Liver (tissue), 9 donors: Measurements from ENCODE around the gene LGALS16. TPM values are rescaled to one million over a fixed set of nuclear protein-coding genes. Genes with fewer than 3 reads are reported as not detected.

ENCODE experiments used
- DNase-seq: peaks from one replicate; pipeline ENCODE4 v3.0.0-alpha.2; 2017; ENCODE audit warnings: low spot score
- H3K27ac ChIP-seq, 2 donors: one replicate each; pipeline ENCODE4 v1.7.0; 2013; ENCODE audit warnings: inconsistent platforms in 2 of 2, low read length in 2 of 2, control low read depth in 1 of 2, low read depth in 1 of 2, mild to moderate bottlenecking in 1 of 2
- H3K27me3 ChIP-seq, 4 donors: one replicate each; pipeline versions ENCODE4 v1.6.1 to v1.7.0; 2013; ENCODE audit warnings: low read length in 3 of 4, inconsistent platforms in 1 of 4, mild to moderate bottlenecking in 1 of 4, moderate library complexity in 1 of 4; ENCODE audit not compliant: control insufficient read depth in 4 of 4, insufficient read depth in 4 of 4
- H3K36me3 ChIP-seq, 4 donors: one replicate each; pipeline versions ENCODE4 v1.6.1 to v1.7.0; 2013; ENCODE audit warnings: low read length in 3 of 4, mild to moderate bottlenecking in 3 of 4, low read depth in 1 of 4, moderate library complexity in 1 of 4; ENCODE audit not compliant: control insufficient read depth in 4 of 4, insufficient read depth in 3 of 4
- H3K4me1 ChIP-seq, 4 donors: one replicate each; pipeline versions ENCODE4 v1.6.1 to v1.7.0; 2013; ENCODE audit warnings: low read length in 3 of 4, mild to moderate bottlenecking in 3 of 4, moderate library complexity in 1 of 4; ENCODE audit not compliant: control insufficient read depth in 4 of 4, insufficient read depth in 4 of 4
- H3K4me3 ChIP-seq, 3 donors: one replicate each; pipeline versions ENCODE4 v1.6.1 to v1.7.0; 2013; ENCODE audit warnings: low read length in 3 of 3, control low read depth in 1 of 3, low read depth in 1 of 3, mild to moderate bottlenecking in 1 of 3
- H3K9ac ChIP-seq, 2 donors: one replicate each; pipeline ENCODE4 v1.7.0; 2013; ENCODE audit warnings: low read length in 2 of 2, mild to moderate bottlenecking in 2 of 2, moderate library complexity in 2 of 2, control low read depth in 1 of 2, low read depth in 1 of 2
- H3K9me3 ChIP-seq, 4 donors: one replicate each; pipeline versions ENCODE4 v1.6.1 to v1.7.0; 2013; ENCODE audit warnings: low read length in 3 of 4; ENCODE audit not compliant: control insufficient read depth in 4 of 4
- EGR1 ChIP-seq, 2 donors: IDR thresholded peaks; 2 replicates each; pipeline ENCODE4 v1.6.1; 2016 to 2018; ENCODE audit warnings: antibody characterized with exemption in 2 of 2, low read depth in 2 of 2
- FOXA1 ChIP-seq: IDR thresholded peaks from 2 replicates; pipeline ENCODE4 v1.6.1; 2016; ENCODE audit warnings: antibody characterized with exemption
- FOXA2 ChIP-seq: IDR thresholded peaks from 2 replicates; pipeline ENCODE4 v1.6.1; 2016; ENCODE audit warnings: antibody characterized with exemption
- GABPA ChIP-seq, 2 donors: IDR thresholded peaks in 1 of 2; conservative IDR thresholded peaks in 1 of 2; 2 replicates each; pipeline ENCODE4 v1.6.1; 2016; ENCODE audit warnings: antibody characterized with exemption in 2 of 2, mild to moderate bottlenecking in 1 of 2, moderate library complexity in 1 of 2
- HNF4A ChIP-seq, 2 donors: conservative IDR thresholded peaks; 2 replicates each; pipeline ENCODE4 v1.6.1; 2016; ENCODE audit warnings: antibody characterized with exemption in 2 of 2, mild to moderate bottlenecking in 2 of 2
- HNF4G ChIP-seq: IDR thresholded peaks from 2 replicates; pipeline ENCODE4 v1.6.1; 2016; ENCODE audit warnings: antibody characterized with exemption
- JUND ChIP-seq, 2 donors: IDR thresholded peaks; 2 replicates each; pipeline ENCODE4 v1.6.1; 2016; ENCODE audit warnings: antibody characterized with exemption in 2 of 2
- NR2F2 ChIP-seq: IDR thresholded peaks from 2 replicates; pipeline ENCODE4 v1.6.1; 2016; ENCODE audit warnings: antibody characterized with exemption
- RAD21 ChIP-seq, 2 donors: IDR thresholded peaks; 2 replicates each; pipeline ENCODE4 v1.6.1; 2016; ENCODE audit warnings: antibody characterized with exemption in 2 of 2, mild to moderate bottlenecking in 2 of 2
- RXRA ChIP-seq, 2 donors: IDR thresholded peaks; 2 replicates each; pipeline ENCODE4 v1.6.1; 2017 to 2018; ENCODE audit warnings: antibody characterized with exemption in 2 of 2, mild to moderate bottlenecking in 1 of 2
- SP1 ChIP-seq: IDR thresholded peaks from 2 replicates; pipeline ENCODE4 v1.6.1; 2018; ENCODE audit warnings: antibody characterized with exemption, mild to moderate bottlenecking
- TAF1 ChIP-seq: conservative IDR thresholded peaks from 2 replicates; pipeline ENCODE4 v1.6.1; 2016; ENCODE audit warnings: antibody characterized with exemption, mild to moderate bottlenecking
- YY1 ChIP-seq: IDR thresholded peaks from 2 replicates; pipeline ENCODE4 v1.6.1; 2016; ENCODE audit warnings: antibody characterized with exemption, mild to moderate bottlenecking
- WGBS: extraction: QIAGEN DNeasy Blood & Tissue Kit; methylation state at CpG from one replicate; pipeline ENCODE4 v1.1.7; 2013; 5-methylcytosine and 5-hydroxymethylcytosine counted together
- polyA plus RNA-seq, 2 donors: library from polyadenylated mRNA; stranded (reverse) in 1 of 2; unstranded in 1 of 2; fragments of 200-250 nt in 1 of 2; fragments of >200 nt in 1 of 2; fragmentation: Nextera tagmentation in 1 of 2; extraction: Ambion mirVana in 1 of 2; gene quantifications; one replicate each; pipeline versions ENCODE4 v1.2.1 to v1.2.3, GENCODE V29; 2013 to 2015
- total RNA-seq, 2 donors: library from RNA; depleted of rRNA; stranded (reverse); fragments of >200 nt; gene quantifications; one replicate each; pipeline ENCODE4 v1.2.3, GENCODE V29; 2014
- TF ChIP-seq, protein P1 (sequence below): fragments of 150-350 bp; IDR thresholded peaks from 2 replicates; pipeline ENCODE4 v1.5.1; 2017; ENCODE audit warnings: improper control_type of control experiment, low read depth, low read length; ENCODE audit not compliant: missing input control
- TF ChIP-seq, protein P2 (sequence below): IDR thresholded peaks from 2 replicates; pipeline ENCODE4 v1.6.1; 2016; ENCODE audit warnings: antibody characterized with exemption
- TF ChIP-seq, protein P3 (sequence below): IDR thresholded peaks from 2 replicates; pipeline ENCODE4 v1.6.1; 2016; ENCODE audit warnings: antibody characterized with exemption
- TF ChIP-seq, protein P4 (sequence below): IDR thresholded peaks from 2 replicates; pipeline ENCODE4 v1.6.1; 2016; ENCODE audit warnings: antibody characterized with exemption, mild to moderate bottlenecking
- TF ChIP-seq, protein P5 (sequence below): IDR thresholded peaks from 2 replicates; pipeline ENCODE4 v1.6.1; 2016; ENCODE audit warnings: antibody characterized with exemption
- donor health status: healthy.
- donor health status: healthy.
- donor health status: healthy.
- donor health status: healthy.
- donor health status: healthy.

LGALS16 gene
- total and polyA plus RNA-seq, 4 donors, result not detected

DNA sequence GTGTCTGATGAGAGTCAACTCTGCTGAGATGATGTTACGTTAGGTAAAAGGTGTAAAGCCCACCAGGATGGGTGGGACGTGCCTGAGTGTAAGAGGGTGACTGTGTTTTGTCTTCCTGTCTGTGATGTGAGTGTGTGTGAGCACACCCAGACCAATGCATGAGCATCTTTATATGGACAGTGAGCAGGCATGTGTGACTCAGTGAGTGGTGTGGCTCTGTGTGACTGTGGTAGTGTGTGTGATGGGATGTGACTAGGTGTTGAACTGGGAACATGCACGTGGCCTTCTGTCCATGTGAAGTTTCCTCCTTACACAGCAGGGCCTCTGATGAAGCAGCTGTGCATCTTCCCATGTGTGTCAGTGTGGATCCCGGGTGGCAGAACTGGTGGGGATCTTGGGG lies 17.8 kb upstream of the LGALS16 start:
- Histone ChIP-seq H3K4me1 (no peaks in the 10 kb centered on the region), H3K9ac (no peak overlapping the region), H3K4me3 (no peak overlapping the region), H3K27ac (no peak overlapping the region), H3K9me3 (peaks cover 0 to 4% (median 0%) of the 10 kb centered on the region in 4 donors), H3K27me3 (peaks cover 0 to 5% (median 3%) of the 10 kb centered on the region in 4 donors), H3K36me3 (no peaks in the 10 kb centered on the region)
- TF ChIP-seq RXRA (IDR thresholded peaks at IDR 0.05) (no peak), HNF4G (no peak), SP1 (no peak), GABPA (IDR thresholded peaks at IDR 0.05 in 1 of 2, conservative IDR thresholded peaks at IDR 0.05 in 1 of 2) (no peak), JUND (IDR thresholded peaks at IDR 0.05) (no peak), FOXA2 (no peak), TAF1 (no peak), NR2F2 (no peak), HNF4A (conservative IDR thresholded peaks at IDR 0.05) (no peak), FOXA1 (no peak)
- TF ChIP-seq, protein P1, sequence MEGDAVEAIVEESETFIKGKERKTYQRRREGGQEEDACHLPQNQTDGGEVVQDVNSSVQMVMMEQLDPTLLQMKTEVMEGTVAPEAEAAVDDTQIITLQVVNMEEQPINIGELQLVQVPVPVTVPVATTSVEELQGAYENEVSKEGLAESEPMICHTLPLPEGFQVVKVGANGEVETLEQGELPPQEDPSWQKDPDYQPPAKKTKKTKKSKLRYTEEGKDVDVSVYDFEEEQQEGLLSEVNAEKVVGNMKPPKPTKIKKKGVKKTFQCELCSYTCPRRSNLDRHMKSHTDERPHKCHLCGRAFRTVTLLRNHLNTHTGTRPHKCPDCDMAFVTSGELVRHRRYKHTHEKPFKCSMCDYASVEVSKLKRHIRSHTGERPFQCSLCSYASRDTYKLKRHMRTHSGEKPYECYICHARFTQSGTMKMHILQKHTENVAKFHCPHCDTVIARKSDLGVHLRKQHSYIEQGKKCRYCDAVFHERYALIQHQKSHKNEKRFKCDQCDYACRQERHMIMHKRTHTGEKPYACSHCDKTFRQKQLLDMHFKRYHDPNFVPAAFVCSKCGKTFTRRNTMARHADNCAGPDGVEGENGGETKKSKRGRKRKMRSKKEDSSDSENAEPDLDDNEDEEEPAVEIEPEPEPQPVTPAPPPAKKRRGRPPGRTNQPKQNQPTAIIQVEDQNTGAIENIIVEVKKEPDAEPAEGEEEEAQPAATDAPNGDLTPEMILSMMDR, result no peak
- TF ChIP-seq, protein P2, sequence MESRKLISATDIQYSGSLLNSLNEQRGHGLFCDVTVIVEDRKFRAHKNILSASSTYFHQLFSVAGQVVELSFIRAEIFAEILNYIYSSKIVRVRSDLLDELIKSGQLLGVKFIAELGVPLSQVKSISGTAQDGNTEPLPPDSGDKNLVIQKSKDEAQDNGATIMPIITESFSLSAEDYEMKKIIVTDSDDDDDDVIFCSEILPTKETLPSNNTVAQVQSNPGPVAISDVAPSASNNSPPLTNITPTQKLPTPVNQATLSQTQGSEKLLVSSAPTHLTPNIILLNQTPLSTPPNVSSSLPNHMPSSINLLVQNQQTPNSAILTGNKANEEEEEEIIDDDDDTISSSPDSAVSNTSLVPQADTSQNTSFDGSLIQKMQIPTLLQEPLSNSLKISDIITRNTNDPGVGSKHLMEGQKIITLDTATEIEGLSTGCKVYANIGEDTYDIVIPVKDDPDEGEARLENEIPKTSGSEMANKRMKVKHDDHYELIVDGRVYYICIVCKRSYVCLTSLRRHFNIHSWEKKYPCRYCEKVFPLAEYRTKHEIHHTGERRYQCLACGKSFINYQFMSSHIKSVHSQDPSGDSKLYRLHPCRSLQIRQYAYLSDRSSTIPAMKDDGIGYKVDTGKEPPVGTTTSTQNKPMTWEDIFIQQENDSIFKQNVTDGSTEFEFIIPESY, result no peak
- TF ChIP-seq, protein P3, sequence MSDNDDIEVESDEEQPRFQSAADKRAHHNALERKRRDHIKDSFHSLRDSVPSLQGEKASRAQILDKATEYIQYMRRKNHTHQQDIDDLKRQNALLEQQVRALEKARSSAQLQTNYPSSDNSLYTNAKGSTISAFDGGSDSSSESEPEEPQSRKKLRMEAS, result no peak
- DNase-seq, result no peak
- 47% methylated on average over 4 of the region's 4 CpGs for WGBS

DNA sequence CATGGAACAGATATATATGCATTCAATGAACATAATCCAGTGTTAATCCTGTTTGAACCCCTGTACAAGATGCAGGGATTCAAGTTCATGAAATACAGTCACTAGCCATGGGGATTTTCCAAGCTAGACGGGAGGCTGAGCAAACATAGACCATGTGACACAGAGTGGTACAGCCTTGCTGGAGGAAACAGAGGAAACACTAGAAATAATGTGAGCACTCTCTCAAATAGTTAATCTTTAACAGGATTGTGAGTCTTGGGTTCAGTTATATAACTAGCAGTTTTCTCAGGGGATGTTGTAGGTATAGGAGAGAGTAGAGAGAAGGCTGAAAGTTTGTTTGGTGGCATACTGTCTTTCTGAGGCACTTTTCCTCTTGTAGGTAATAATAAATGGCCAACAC lies 13.9 kb upstream of the LGALS16 start:
- DNase-seq, result no peak
- H3K27me3 ChIP-seq, result peaks cover 0 to 4% (median 3%) of the 10 kb centered on the region in 4 donors
- H3K4me3 ChIP-seq, result no peak overlapping the region
- H3K4me1 ChIP-seq, result no peaks in the 10 kb centered on the region
- H3K9ac ChIP-seq, result no peak overlapping the region
- H3K9me3 ChIP-seq, result peaks cover 0 to 4% (median 0%) of the 10 kb centered on the region in 4 donors
- TF ChIP-seq FOXA1 (no peak), YY1 (no peak), GABPA (IDR thresholded peaks at IDR 0.05 in 1 of 2, conservative IDR thresholded peaks at IDR 0.05 in 1 of 2) (no peak), TAF1 (no peak), SP1 (no peak), EGR1 (IDR thresholded peaks at IDR 0.05; ENCODE audit: low read depth in 2 of 2) (no peak), FOXA2 (no peak), RAD21 (IDR thresholded peaks at IDR 0.05) (no peak), RXRA (IDR thresholded peaks at IDR 0.05) (no peak), HNF4G (no peak), NR2F2 (no peak), JUND (IDR thresholded peaks at IDR 0.05) (no peak)
- TF ChIP-seq, protein P1, result no peak
- TF ChIP-seq, protein P4, sequence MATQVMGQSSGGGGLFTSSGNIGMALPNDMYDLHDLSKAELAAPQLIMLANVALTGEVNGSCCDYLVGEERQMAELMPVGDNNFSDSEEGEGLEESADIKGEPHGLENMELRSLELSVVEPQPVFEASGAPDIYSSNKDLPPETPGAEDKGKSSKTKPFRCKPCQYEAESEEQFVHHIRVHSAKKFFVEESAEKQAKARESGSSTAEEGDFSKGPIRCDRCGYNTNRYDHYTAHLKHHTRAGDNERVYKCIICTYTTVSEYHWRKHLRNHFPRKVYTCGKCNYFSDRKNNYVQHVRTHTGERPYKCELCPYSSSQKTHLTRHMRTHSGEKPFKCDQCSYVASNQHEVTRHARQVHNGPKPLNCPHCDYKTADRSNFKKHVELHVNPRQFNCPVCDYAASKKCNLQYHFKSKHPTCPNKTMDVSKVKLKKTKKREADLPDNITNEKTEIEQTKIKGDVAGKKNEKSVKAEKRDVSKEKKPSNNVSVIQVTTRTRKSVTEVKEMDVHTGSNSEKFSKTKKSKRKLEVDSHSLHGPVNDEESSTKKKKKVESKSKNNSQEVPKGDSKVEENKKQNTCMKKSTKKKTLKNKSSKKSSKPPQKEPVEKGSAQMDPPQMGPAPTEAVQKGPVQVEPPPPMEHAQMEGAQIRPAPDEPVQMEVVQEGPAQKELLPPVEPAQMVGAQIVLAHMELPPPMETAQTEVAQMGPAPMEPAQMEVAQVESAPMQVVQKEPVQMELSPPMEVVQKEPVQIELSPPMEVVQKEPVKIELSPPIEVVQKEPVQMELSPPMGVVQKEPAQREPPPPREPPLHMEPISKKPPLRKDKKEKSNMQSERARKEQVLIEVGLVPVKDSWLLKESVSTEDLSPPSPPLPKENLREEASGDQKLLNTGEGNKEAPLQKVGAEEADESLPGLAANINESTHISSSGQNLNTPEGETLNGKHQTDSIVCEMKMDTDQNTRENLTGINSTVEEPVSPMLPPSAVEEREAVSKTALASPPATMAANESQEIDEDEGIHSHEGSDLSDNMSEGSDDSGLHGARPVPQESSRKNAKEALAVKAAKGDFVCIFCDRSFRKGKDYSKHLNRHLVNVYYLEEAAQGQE, result no peak
- TF ChIP-seq, protein P5, sequence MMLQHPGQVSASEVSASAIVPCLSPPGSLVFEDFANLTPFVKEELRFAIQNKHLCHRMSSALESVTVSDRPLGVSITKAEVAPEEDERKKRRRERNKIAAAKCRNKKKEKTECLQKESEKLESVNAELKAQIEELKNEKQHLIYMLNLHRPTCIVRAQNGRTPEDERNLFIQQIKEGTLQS, result no peak
- TF ChIP-seq, protein P2, result no peak
- TF ChIP-seq, protein P3, result no peak
- no peaks in the 10 kb centered on the region for H3K36me3 ChIP-seq
- H3K27ac ChIP-seq, result no peak overlapping the region
- 12% methylated on average over 1 of the region's 1 CpG for WGBS
